Fibroblast of skin of left biceps (primary cell): ENCODE results near the gene HRG.
"Not testable (repeated sequence)": the region's sequence is repeated elsewhere in the genome, so short reads cannot be mapped to it uniquely, and the experiment has no call there.

ENCODE experiments used
- DNase-seq, 2 experiments: peaks; one replicate each; pipeline ENCODE4 v3.0.0-alpha.2; 2013; ENCODE audit warnings: low read depth in 2 of 2

Gene HRG

GRCh38 chr3:186679151-186679550 is 13.3 kb downstream of the HRG start:
- DNase-seq: no peak

GRCh38 chr3:186680869-186681268 is 15.1 kb downstream of the HRG start:
- DNase-seq: no peak

- DNase-seq: no peak
Observed at GRCh38 chr3:186682812-186683211, 17.0 kb downstream of the HRG start.

- no peak for DNase-seq
Observed at GRCh38 chr3:186683979-186684378, 18.2 kb downstream of the HRG start.

GRCh38 chr3:186686475-186686874 is 20.7 kb downstream of the HRG start:
- not testable (repeated sequence) for DNase-seq

- no peak for DNase-seq
Observed at GRCh38 chr3:186687120-186687651, 21.4 kb downstream of the HRG start.

GRCh38 chr3:186690304-186690703 is 24.5 kb downstream of the HRG start:
- not testable (repeated sequence) for DNase-seq

GRCh38 chr3:186691676-186692075 is 25.9 kb downstream of the HRG start:
- DNase-seq: no peak

GRCh38 chr3:186693843-186694242 is 28.0 kb downstream of the HRG start:
- no peak for DNase-seq

- DNase-seq: no peak
Observed at GRCh38 chr3:186694288-186695032, 28.6 kb downstream of the HRG start.

GRCh38 chr3:186696522-186696921 is 30.7 kb downstream of the HRG start:
- no peak for DNase-seq

- no peak for DNase-seq
Observed at GRCh38 chr3:186697510-186697909, 31.7 kb downstream of the HRG start.

GRCh38 chr3:186700267-186700666 is 34.5 kb downstream of the HRG start:
- DNase-seq: no peak

GRCh38 chr3:186702451-186702850 is 36.6 kb downstream of the HRG start:
- DNase-seq: not testable (repeated sequence)

GRCh38 chr3:186705882-186706780 is 40.3 kb downstream of the HRG start:
- no peak for DNase-seq

- no peak for DNase-seq
Observed at GRCh38 chr3:186708983-186709679, 43.3 kb downstream of the HRG start.

GRCh38 chr3:186710694-186711093 is 44.9 kb downstream of the HRG start:
- DNase-seq: not testable (repeated sequence)

- no peak for DNase-seq
Observed at GRCh38 chr3:186713499-186713898, 47.7 kb downstream of the HRG start.

- no peak for DNase-seq
Observed at GRCh38 chr3:186717039-186717457, 51.2 kb downstream of the HRG start, which contains the start of gene KNG1. KNG1 (plus strand) TSS chr3:186717359; CDS start chr3:186717543, 184 bp downstream.

GRCh38 chr3:186719945-186720739 is 54.3 kb downstream of the HRG start:
- no peak for DNase-seq

GRCh38 chr3:186722457-186722856 is 56.6 kb downstream of the HRG start:
- DNase-seq: no peak
